Tibial nerve (tissue), 4 donors: Measurements from ENCODE around the gene IL6ST. TPM values are rescaled to one million over a fixed set of nuclear protein-coding genes. Genes with fewer than 3 reads are reported as not detected.

Experiments used
- DNase-seq, 2 donors: peaks; one replicate each; pipeline ENCODE4 v3.0.0-alpha.2; 2019; ENCODE audit warnings: low spot score in 2 of 2
- H3K27ac ChIP-seq, 4 donors: fragments of 200-600 bp; sonication (generic) in 3 of 4; one replicate each; pipeline ENCODE4 v1.5.1; 2017 to 2019; ENCODE audit warnings: mild to moderate bottlenecking in 1 of 4
- H3K27me3 ChIP-seq, 2 donors: fragments of 200-600 bp; sonication (generic) in 1 of 2; one replicate each; pipeline versions ENCODE4 v1.5.1 to v1.6.0; 2017 to 2019
- H3K36me3 ChIP-seq, 3 donors: fragments of 200-600 bp; sonication (generic); one replicate each; pipeline ENCODE4 v1.5.1; 2018 to 2019
- H3K4me1 ChIP-seq, 4 donors: fragments of 200-600 bp; sonication (generic) in 3 of 4; one replicate each; pipeline ENCODE4 v1.5.1; 2017 to 2019
- H3K4me3 ChIP-seq, 4 donors: fragments of 200-600 bp; sonication (generic) in 3 of 4; one replicate each; pipeline ENCODE4 v1.5.1; 2017 to 2019; ENCODE audit warnings: mild to moderate bottlenecking in 1 of 4, moderate library complexity in 1 of 4
- H3K9me3 ChIP-seq, 4 donors: fragments of 200-600 bp; sonication (generic) in 3 of 4; one replicate each; pipeline ENCODE4 v1.5.1; 2017 to 2019
- CTCF ChIP-seq, 5 experiments: fragments of 200-600 bp in 3 of 5; fragments of 450-650 bp in 2 of 5; sonication (generic) in 3 of 5; IDR thresholded peaks; one replicate each; pipeline ENCODE4 v1.5.1; 2016 to 2019; ENCODE audit warnings: antibody characterized with exemption in 5 of 5, mild to moderate bottlenecking in 3 of 5, moderate library complexity in 2 of 5
- EP300 ChIP-seq, 2 donors: sonication (generic); formaldehyde crosslinking; IDR thresholded peaks; one replicate each; pipeline ENCODE4 v1.6.1; 2017; ENCODE audit warnings: antibody characterized with exemption in 2 of 2, mild to moderate bottlenecking in 1 of 2
- POLR2A ChIP-seq, 2 donors: fragments of 450-650 bp; IDR thresholded peaks; one replicate each; pipeline ENCODE4 v1.6.1; 2017; ENCODE audit warnings: antibody characterized with exemption in 2 of 2, mild to moderate bottlenecking in 2 of 2, moderate library complexity in 2 of 2
- WGBS, 2 donors: methylation state at CpG; one replicate each; pipeline ENCODE4 v1.1.5; 2018; 5-methylcytosine and 5-hydroxymethylcytosine counted together
- total RNA-seq, 4 donors: library from RNA; depleted of rRNA; stranded (reverse); fragments of >200 nt; gene quantifications; one replicate each; pipeline ENCODE4 v1.1.0, GENCODE V29; 2016

The IL6ST gene
- total RNA-seq, 4 donors from 2014 or later = 368 to 466 (median 413) TPM

GRCh38 chr5:55932700-55933099 is 62.1 kb downstream of the IL6ST start:
- TF ChIP-seq EP300 (IDR thresholded peaks at IDR 0.05) = no peak
- no peak for TF ChIP-seq CTCF (IDR thresholded peaks at IDR 0.05)
- TF ChIP-seq POLR2A (IDR thresholded peaks at IDR 0.05) = no peak
- Histone ChIP-seq H3K4me1 (peaks cover 0 to 13% (median 0%) of the 10 kb centered on the region in 4 donors), H3K9me3 (no peaks in the 10 kb centered on the region), H3K27me3 (no peaks in the 10 kb centered on the region), H3K27ac (no peak overlapping the region), H3K36me3 (no peaks in the 10 kb centered on the region), H3K4me3 (no peak overlapping the region)
- WGBS, 2 donors = 77 to 83% methylated on average over 4 of the region's 4 CpGs
- DNase-seq = no peak

- H3K27ac ChIP-seq = no peak overlapping the region
- WGBS, 2 donors = 88 to 92% methylated on average over 12 of the region's 12 CpGs
- H3K9me3 ChIP-seq = no peaks in the 10 kb centered on the region
- H3K4me1 ChIP-seq = no peaks in the 10 kb centered on the region
- DNase-seq = no peak
- H3K4me3 ChIP-seq = no peak overlapping the region
- no peak for TF ChIP-seq POLR2A (IDR thresholded peaks at IDR 0.05)
- no peak for TF ChIP-seq CTCF (IDR thresholded peaks at IDR 0.05)
- TF ChIP-seq EP300 (IDR thresholded peaks at IDR 0.05) = no peak
- H3K27me3 ChIP-seq = no peaks in the 10 kb centered on the region
- H3K36me3 ChIP-seq = no peaks in the 10 kb centered on the region
Observed at GRCh38 chr5:55929020-55929799, 65.6 kb downstream of the IL6ST start.

GRCh38 chr5:55927861-55928655 is 66.7 kb downstream of the IL6ST start:
- no peaks in the 10 kb centered on the region for H3K27me3 ChIP-seq
- no peak overlapping the region for H3K4me3 ChIP-seq
- no peaks in the 10 kb centered on the region for H3K36me3 ChIP-seq
- H3K27ac ChIP-seq = no peak overlapping the region
- DNase-seq = no peak
- 89 to 93% methylated on average over 12 of the region's 12 CpGs for WGBS, 2 donors
- TF ChIP-seq EP300 (IDR thresholded peaks at IDR 0.05) (no peak), CTCF (IDR thresholded peaks at IDR 0.05) (no peak), POLR2A (IDR thresholded peaks at IDR 0.05) (no peak)
- peaks cover 0 to 4% (median 2%) of the 10 kb centered on the region in 4 donors for H3K4me1 ChIP-seq
- H3K9me3 ChIP-seq = no peaks in the 10 kb centered on the region

GRCh38 chr5:55926476-55926875 is 68.3 kb downstream of the IL6ST start:
- Histone ChIP-seq H3K27me3 (no peaks in the 10 kb centered on the region), H3K4me3 (no peak overlapping the region), H3K9me3 (no peaks in the 10 kb centered on the region), H3K4me1 (peaks cover 0 to 4% (median 2%) of the 10 kb centered on the region in 4 donors), H3K36me3 (no peaks in the 10 kb centered on the region), H3K27ac (no peak overlapping the region)
- WGBS, 2 donors = 83 to 89% methylated on average over 5 of the region's 5 CpGs
- TF ChIP-seq EP300 (IDR thresholded peaks at IDR 0.05) (no peak), POLR2A (IDR thresholded peaks at IDR 0.05) (no peak), CTCF (IDR thresholded peaks at IDR 0.05) (no peak)
- DNase-seq = no peak

- Histone ChIP-seq H3K36me3 (no peaks in the 10 kb centered on the region), H3K4me1 (peaks cover 0 to 4% (median 2%) of the 10 kb centered on the region in 4 donors), H3K27me3 (no peaks in the 10 kb centered on the region), H3K4me3 (no peak overlapping the region), H3K27ac (no peak overlapping the region), H3K9me3 (no peaks in the 10 kb centered on the region)
- 72 to 74% methylated on average over 5 of the region's 5 CpGs for WGBS, 2 donors
- DNase-seq = no peak
- no peak for TF ChIP-seq EP300 (IDR thresholded peaks at IDR 0.05)
- TF ChIP-seq POLR2A (IDR thresholded peaks at IDR 0.05) = no peak
- TF ChIP-seq CTCF (IDR thresholded peaks at IDR 0.05) = no peak
Observed at GRCh38 chr5:55925712-55926111, 69.1 kb downstream of the IL6ST start.
